ENCODE measurements around the gene GABRG3. TPM values are rescaled to one million over a fixed set of nuclear protein-coding genes. Genes with fewer than 3 reads are reported as not detected.
A peak's percentile ranks its signal among the peaks of the same experiment; 100 is the strongest.

The GABRG3 gene
- total and polyA plus RNA-seq, 2 donors from 2014 or later, result not detected

DNA sequence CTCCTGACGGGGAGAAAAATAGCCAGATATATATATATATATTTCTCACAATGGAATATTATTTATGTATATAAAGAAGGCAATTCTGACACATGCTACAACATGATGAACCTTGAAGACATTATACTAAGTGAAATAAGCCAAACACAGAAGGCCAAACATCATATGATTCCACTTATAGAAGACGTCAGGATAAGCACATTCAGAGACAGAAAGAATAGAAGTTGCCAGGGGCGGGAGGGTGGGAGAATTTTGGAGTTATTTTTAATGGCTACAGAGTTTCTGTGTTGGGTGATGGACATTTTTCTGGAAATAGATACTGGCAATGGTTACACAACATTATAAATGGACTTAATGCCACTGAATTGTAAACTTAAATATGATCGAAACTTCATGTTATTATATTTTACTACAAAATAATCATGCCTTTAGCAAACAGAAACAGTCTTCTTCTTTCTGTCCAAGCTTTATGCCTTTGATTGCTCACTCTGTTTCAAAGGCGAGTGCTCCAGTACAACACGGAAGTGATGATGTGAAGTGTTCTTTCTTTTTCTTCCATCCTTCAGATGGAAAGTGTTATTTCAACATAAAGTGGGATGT, 614.2 kb downstream of the GABRG3 start:
- TF ChIP-seq, protein P1, sequence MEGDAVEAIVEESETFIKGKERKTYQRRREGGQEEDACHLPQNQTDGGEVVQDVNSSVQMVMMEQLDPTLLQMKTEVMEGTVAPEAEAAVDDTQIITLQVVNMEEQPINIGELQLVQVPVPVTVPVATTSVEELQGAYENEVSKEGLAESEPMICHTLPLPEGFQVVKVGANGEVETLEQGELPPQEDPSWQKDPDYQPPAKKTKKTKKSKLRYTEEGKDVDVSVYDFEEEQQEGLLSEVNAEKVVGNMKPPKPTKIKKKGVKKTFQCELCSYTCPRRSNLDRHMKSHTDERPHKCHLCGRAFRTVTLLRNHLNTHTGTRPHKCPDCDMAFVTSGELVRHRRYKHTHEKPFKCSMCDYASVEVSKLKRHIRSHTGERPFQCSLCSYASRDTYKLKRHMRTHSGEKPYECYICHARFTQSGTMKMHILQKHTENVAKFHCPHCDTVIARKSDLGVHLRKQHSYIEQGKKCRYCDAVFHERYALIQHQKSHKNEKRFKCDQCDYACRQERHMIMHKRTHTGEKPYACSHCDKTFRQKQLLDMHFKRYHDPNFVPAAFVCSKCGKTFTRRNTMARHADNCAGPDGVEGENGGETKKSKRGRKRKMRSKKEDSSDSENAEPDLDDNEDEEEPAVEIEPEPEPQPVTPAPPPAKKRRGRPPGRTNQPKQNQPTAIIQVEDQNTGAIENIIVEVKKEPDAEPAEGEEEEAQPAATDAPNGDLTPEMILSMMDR (IDR thresholded peaks at IDR 0.05; ENCODE audit: borderline replicate concordance, extremely low read depth, insufficient read depth), result no peak
- Histone ChIP-seq H3K27ac (ENCODE audit: low read depth in 2 of 2, low read length in 2 of 2) (no peak overlapping the region), H3K27me3 (ENCODE audit: control insufficient read depth, insufficient read depth, low read length) (no peaks in the 10 kb centered on the region), H3K4me1 (ENCODE audit: control insufficient read depth in 2 of 3, insufficient read depth in 2 of 3, low read depth in 1 of 3, low read length in 3 of 3) (no peaks in the 10 kb centered on the region), H3K4me3 (ENCODE audit: low read length in 3 of 3) (no peak overlapping the region), H3K9me3 (ENCODE audit: control insufficient read depth in 2 of 3, insufficient read depth in 1 of 3, low read length in 3 of 3) (peaks cover 0 to 2% (median 0%) of the 10 kb centered on the region in 3 donors), H3K36me3 (ENCODE audit: control insufficient read depth in 2 of 3, insufficient read depth in 3 of 3, low read length in 3 of 3) (no peaks in the 10 kb centered on the region), H3K9ac (ENCODE audit: low read length in 3 of 3) (no peak overlapping the region)
- intact Hi-C loops (cut with DNase I), result no loop called here
- DNase-seq (no peak), FAIRE-seq (no peak)

DNA sequence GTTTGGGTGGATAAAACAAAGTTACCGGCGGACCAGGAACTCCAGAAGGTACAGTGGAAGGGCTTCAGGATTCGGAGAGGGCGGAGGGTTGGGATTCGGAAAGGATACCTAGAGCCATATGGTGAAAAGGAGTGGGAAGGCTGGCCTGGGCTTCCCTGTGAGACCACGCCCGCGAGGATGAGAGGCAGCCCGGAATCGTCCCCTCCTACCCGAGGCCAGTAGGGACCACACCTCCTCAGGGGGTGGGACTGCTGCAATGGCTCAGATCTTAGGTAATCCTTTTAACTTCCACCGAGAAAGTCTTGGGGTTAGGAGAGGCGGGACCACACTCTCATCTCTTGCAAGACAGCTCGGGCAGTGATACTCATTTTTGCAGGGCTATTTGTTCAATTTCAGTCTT, 616.8 kb downstream of the GABRG3 start:
- no peak overlapping the region for H3K9ac ChIP-seq (ENCODE audit: low read length in 3 of 3)
- FAIRE-seq (no peak), DNase-seq (peak in 2 of 5 donors; percentile 22 to 38)
- TF ChIP-seq, protein P1 (IDR thresholded peaks at IDR 0.05; ENCODE audit: borderline replicate concordance, extremely low read depth, insufficient read depth), result no peak
- no peak overlapping the region for H3K27ac ChIP-seq (ENCODE audit: low read depth in 2 of 2, low read length in 2 of 2)
- no peaks in the 10 kb centered on the region for H3K36me3 ChIP-seq (ENCODE audit: control insufficient read depth in 2 of 3, insufficient read depth in 3 of 3, low read length in 3 of 3)
- intact Hi-C loops (cut with DNase I), result no loop called here
- no peak overlapping the region for H3K4me3 ChIP-seq (ENCODE audit: low read length in 3 of 3)
- H3K27me3 ChIP-seq (ENCODE audit: control insufficient read depth, insufficient read depth, low read length), result no peaks in the 10 kb centered on the region
- no peaks in the 10 kb centered on the region for H3K4me1 ChIP-seq (ENCODE audit: control insufficient read depth in 2 of 3, insufficient read depth in 2 of 3, low read depth in 1 of 3, low read length in 3 of 3)
- peaks cover 0 to 2% (median 0%) of the 10 kb centered on the region in 3 donors for H3K9me3 ChIP-seq (ENCODE audit: control insufficient read depth in 2 of 3, insufficient read depth in 1 of 3, low read length in 3 of 3)

DNA sequence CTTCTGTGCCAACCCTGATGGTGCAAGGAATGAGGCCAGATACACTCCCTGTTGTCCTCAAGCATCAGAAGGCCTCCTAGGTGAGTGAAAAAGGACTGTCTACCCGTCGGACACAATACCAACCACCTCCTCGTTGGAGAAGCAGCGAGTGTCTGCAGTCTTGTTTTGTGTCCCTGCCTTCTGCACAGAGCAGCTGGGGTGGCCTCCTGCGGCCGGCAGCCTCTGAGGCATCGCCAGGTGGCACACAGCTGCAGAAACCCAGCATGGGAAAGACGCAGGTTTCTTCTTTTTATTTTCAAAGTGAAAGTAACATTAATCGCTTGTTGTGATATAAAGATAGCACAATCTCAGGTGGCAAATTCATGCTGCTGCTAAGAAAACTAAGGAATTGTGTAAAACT, 618.3 kb downstream of the GABRG3 start:
- FAIRE-seq (no peak), DNase-seq (no peak)
- Histone ChIP-seq H3K9ac (ENCODE audit: low read length in 3 of 3) (no peak overlapping the region), H3K36me3 (ENCODE audit: control insufficient read depth in 2 of 3, insufficient read depth in 3 of 3, low read length in 3 of 3) (no peaks in the 10 kb centered on the region), H3K27ac (ENCODE audit: low read depth in 2 of 2, low read length in 2 of 2) (no peak overlapping the region), H3K27me3 (ENCODE audit: control insufficient read depth, insufficient read depth, low read length) (no peaks in the 10 kb centered on the region), H3K4me1 (ENCODE audit: control insufficient read depth in 2 of 3, insufficient read depth in 2 of 3, low read depth in 1 of 3, low read length in 3 of 3) (no peaks in the 10 kb centered on the region), H3K4me3 (ENCODE audit: low read length in 3 of 3) (no peak overlapping the region), H3K9me3 (ENCODE audit: control insufficient read depth in 2 of 3, insufficient read depth in 1 of 3, low read length in 3 of 3) (peaks cover 0 to 2% (median 0%) of the 10 kb centered on the region in 3 donors)
- TF ChIP-seq, protein P1 (IDR thresholded peaks at IDR 0.05; ENCODE audit: borderline replicate concordance, extremely low read depth, insufficient read depth), result no peak
- intact Hi-C loops (cut with DNase I), result no loop called here

DNA sequence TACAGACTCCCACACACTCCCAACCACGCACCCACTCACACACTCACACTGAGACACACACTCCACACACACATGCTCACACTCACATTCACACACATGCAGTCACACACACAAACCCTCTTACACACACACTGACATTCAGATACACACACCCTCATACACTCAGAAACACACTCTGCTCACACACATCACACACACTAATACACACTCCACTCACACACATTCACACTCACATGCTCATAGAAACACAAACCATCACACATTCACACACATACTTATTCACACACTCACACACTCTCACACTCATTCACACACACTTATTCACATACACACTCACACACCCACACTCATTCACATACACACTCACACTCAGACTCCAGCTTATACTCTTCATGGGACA, 618.8 kb downstream of the GABRG3 start:
- no peaks in the 10 kb centered on the region for H3K4me1 ChIP-seq (ENCODE audit: control insufficient read depth in 2 of 3, insufficient read depth in 2 of 3, low read depth in 1 of 3, low read length in 3 of 3)
- H3K4me3 ChIP-seq (ENCODE audit: low read length in 3 of 3), result no peak overlapping the region
- no peak for FAIRE-seq
- peaks cover 0 to 2% (median 0%) of the 10 kb centered on the region in 3 donors for H3K9me3 ChIP-seq (ENCODE audit: control insufficient read depth in 2 of 3, insufficient read depth in 1 of 3, low read length in 3 of 3)
- H3K9ac ChIP-seq (ENCODE audit: low read length in 3 of 3), result no peak overlapping the region
- intact Hi-C loops (cut with DNase I), result no loop called here
- TF ChIP-seq, protein P1 (IDR thresholded peaks at IDR 0.05; ENCODE audit: borderline replicate concordance, extremely low read depth, insufficient read depth), result no peak
- DNase-seq, result no peak
- no peak overlapping the region for H3K27ac ChIP-seq (ENCODE audit: low read depth in 2 of 2, low read length in 2 of 2)
- H3K36me3 ChIP-seq (ENCODE audit: control insufficient read depth in 2 of 3, insufficient read depth in 3 of 3, low read length in 3 of 3), result no peaks in the 10 kb centered on the region
- no peaks in the 10 kb centered on the region for H3K27me3 ChIP-seq (ENCODE audit: control insufficient read depth, insufficient read depth, low read length)
